Lower leg skin (tissue), 4 donors: Measurements from ENCODE around the gene PTDSS2. TPM values are rescaled to one million over a fixed set of nuclear protein-coding genes. Genes with fewer than 3 reads are reported as not detected.

Source experiments
- DNase-seq, 2 donors: peaks; one replicate each; pipeline ENCODE4 v3.0.0-alpha.2; 2019; ENCODE audit warnings: low spot score in 2 of 2
- H3K4me3 ChIP-seq: fragments of 200-600 bp; sonication (generic); 2 replicates; pipeline ENCODE4 v1.5.1; 2017; ENCODE audit warnings: mild to moderate bottlenecking, low read depth; ENCODE audit not compliant: poor library complexity, severe bottlenecking
- CTCF ChIP-seq, 3 donors: fragments of 450-650 bp; IDR thresholded peaks; one replicate each; pipeline ENCODE4 v1.5.1; 2016; ENCODE audit warnings: antibody characterized with exemption in 3 of 3, mild to moderate bottlenecking in 3 of 3, moderate library complexity in 2 of 3
- POLR2A ChIP-seq, 2 donors: fragments of 450-650 bp; IDR thresholded peaks; one replicate each; pipeline ENCODE4 v1.6.1; 2016 to 2017; ENCODE audit warnings: antibody characterized with exemption in 2 of 2, mild to moderate bottlenecking in 1 of 2, moderate library complexity in 1 of 2
- WGBS, 2 donors: methylation state at CpG; one replicate each; pipeline ENCODE4 v1.1.5; 2018; 5-methylcytosine and 5-hydroxymethylcytosine counted together
- intact Hi-C: fragments of 100-400 bp; cut with DNase I; formaldehyde crosslinking; loops from one replicate; pipeline ENCODE4 v1.15.0; 2023; ENCODE audit warnings: low total_unique reads
- total RNA-seq, 4 donors: library from RNA; depleted of rRNA; stranded (reverse); fragments of >200 nt; gene quantifications; one replicate each; pipeline ENCODE4 v1.1.0, GENCODE V29; 2016

The PTDSS2 gene
- total RNA-seq, 4 donors from 2014 or later, result 35.0 to 108 (median 38.7) TPM

DNA sequence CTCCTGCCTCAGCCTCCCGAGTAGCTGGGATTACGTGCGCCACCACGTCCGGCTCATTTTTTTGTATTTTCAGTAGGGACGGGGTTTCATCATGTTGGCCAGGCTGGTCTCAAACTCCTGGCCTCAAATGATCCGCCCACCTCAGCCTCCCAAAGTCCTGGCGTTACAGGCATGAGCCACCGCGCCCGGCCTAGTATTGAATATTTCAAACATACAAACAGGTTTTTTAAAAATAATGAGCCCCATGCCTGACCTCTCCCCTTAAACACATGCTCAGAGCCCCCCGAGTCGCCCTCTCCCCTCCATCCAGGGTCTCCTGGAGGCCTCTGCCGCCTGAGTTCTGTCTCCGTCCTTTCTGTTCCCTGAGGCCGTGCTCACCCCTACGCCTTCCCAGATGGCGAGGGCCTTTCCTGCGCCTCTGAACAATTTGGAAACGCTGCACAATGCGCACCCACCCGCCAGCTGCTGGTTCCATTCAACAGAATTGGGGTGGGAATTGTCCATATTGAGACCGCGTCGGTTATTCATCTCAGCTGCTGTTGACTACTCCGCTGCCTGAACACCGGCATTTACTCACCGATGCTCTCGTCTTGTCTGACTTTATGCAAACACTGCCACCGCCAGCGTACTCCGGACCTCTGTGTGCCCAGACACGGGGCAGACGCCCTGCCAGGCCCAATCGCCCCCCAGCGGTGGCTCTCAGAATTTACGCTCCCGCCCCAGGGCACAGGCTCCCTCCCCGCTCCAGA, 70.5 kb downstream of the PTDSS2 start:
- no peak for TF ChIP-seq CTCF (IDR thresholded peaks at IDR 0.05)
- no peak for TF ChIP-seq POLR2A (IDR thresholded peaks at IDR 0.05)
- no peak overlapping the region for H3K4me3 ChIP-seq
- DNase-seq, result peak in 1 of 2 donors; percentile 86
- 92 to 94% methylated on average over 39 of the region's 39 CpGs for WGBS, 2 donors
- intact Hi-C loops, result no loop called here

GRCh38 chr11:521177-521688, 71.2 kb downstream of the PTDSS2 start:
- DNase-seq, result peak in 1 of 2 donors; percentile 70
- TF ChIP-seq POLR2A (IDR thresholded peaks at IDR 0.05) (no peak), CTCF (IDR thresholded peaks at IDR 0.05) (no peak)
- H3K4me3 ChIP-seq, result no peak overlapping the region
- intact Hi-C loops, result no loop called here
- 88 to 94% methylated on average over 10 of the region's 10 CpGs for WGBS, 2 donors

DNA sequence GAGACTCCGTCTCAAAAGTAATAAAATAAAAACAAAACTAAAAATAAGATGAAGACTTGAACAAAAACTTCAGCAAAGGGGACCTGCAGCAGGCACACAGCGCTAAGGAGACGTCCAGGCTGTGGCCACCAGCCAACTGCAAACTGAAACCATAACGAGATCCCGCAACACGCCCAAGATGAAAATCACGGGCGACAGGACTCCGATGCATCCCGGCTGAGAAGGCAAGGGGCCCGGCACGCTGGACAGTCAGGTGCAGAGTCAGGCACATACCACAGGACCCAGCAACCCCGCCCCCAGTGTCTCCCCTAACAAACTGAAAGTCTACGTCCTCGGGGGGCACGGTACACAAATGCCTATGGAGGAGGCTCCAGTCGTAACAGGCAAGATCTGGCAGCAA, 76.1 kb downstream of the PTDSS2 start:
- TF ChIP-seq POLR2A (IDR thresholded peaks at IDR 0.05) (no peak), CTCF (IDR thresholded peaks at IDR 0.05) (no peak)
- no peak overlapping the region for H3K4me3 ChIP-seq
- DNase-seq, result peak in 1 of 2 donors; percentile 83
- 49 to 77% methylated on average over 15 to 17 of the region's 17 CpGs for WGBS, 2 donors
- intact Hi-C loops, result no loop called here

- peak in 1 of 2 donors; percentile 82 for DNase-seq
- WGBS, 2 donors, result 78% methylated on average over 20 to 30 of the region's 30 CpGs
- intact Hi-C loops, result no loop called here
- no peak overlapping the region for H3K4me3 ChIP-seq
- TF ChIP-seq POLR2A (IDR thresholded peaks at IDR 0.05) (no peak), CTCF (IDR thresholded peaks at IDR 0.05) (no peak)
Observed at GRCh38 chr11:528166-528814, 78.2 kb downstream of the PTDSS2 start.

- no peak overlapping the region for H3K4me3 ChIP-seq
- TF ChIP-seq POLR2A (IDR thresholded peaks at IDR 0.05) (no peak), CTCF (IDR thresholded peaks at IDR 0.05) (no peak)
- 69 to 73% methylated on average over 19 to 28 of the region's 29 CpGs for WGBS, 2 donors
- DNase-seq, result peak in 1 of 2 donors; percentile 81
- intact Hi-C loops, result no loop called here
Observed at GRCh38 chr11:528815-529727, 79.0 kb downstream of the PTDSS2 start.
